Muscle layer of colon (tissue), 2 donors: ENCODE measurements around the gene ACVR1B.

Source experiments
- H3K27ac ChIP-seq: one replicate; pipeline ENCODE4 v1.7.0; 2013; ENCODE audit warnings: low read depth, mild to moderate bottlenecking, low read length, moderate library complexity
- H3K27me3 ChIP-seq, 2 donors: one replicate each; pipeline ENCODE4 v1.7.0; 2013; ENCODE audit warnings: low read length in 2 of 2, mild to moderate bottlenecking in 2 of 2; ENCODE audit not compliant: insufficient read depth in 2 of 2, control insufficient read depth in 1 of 2
- H3K36me3 ChIP-seq: one replicate; pipeline ENCODE4 v1.7.0; 2013; ENCODE audit warnings: mild to moderate bottlenecking, low read length; ENCODE audit not compliant: insufficient read depth
- H3K4me1 ChIP-seq: one replicate; pipeline ENCODE4 v1.7.0; 2013; ENCODE audit warnings: mild to moderate bottlenecking, low read length; ENCODE audit not compliant: insufficient read depth
- H3K4me3 ChIP-seq, 2 donors: one replicate each; pipeline ENCODE4 v1.7.0; 2013; ENCODE audit warnings: low read length in 2 of 2, low read depth in 1 of 2, mild to moderate bottlenecking in 1 of 2, moderate library complexity in 1 of 2
- H3K9ac ChIP-seq: one replicate; pipeline ENCODE4 v1.7.0; 2013; ENCODE audit warnings: low read length
- H3K9me3 ChIP-seq: one replicate; pipeline ENCODE4 v1.7.0; 2013; ENCODE audit warnings: mild to moderate bottlenecking, low read length
- donor health status: abdominal sarcoma.
- donor health status: Adenocarcinoma of cecum.

The ACVR1B gene

DNA sequence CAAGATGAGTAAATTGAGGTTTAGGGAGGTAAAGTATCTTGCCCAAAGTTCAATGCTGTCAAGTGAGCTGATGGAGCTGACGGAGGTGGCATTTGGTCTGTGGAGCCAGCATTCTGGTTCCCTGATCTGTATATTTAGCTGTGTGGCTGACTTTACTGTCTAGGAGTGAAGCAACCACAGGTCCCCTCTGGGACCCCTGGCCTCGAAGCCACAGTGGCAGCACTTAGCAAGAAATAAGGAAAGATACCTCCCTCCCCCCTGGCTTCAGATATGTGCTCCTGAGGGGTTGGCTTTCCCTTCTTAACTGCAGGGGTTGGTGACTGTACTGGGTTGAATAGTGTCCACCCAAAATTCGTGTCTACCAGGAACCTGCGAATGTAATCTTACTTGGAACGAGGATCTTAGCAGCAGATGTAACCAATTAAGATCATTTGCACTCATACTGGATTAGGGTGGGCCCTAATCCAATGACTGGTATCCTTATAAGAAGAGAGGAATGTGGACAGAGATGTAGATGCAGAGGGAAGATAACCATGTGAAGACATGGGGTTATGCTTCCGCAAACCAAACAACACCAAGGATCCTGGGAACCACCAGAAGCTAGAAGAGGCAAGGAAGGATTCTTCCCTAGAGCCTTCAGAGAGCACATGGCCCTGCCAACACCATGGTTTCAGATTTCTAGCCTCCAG is 2.0 kb upstream of the ACVR1B start:
- Histone ChIP-seq H3K9ac (no peak overlapping the region), H3K36me3 (no peaks in the 10 kb centered on the region), H3K27ac (no peak overlapping the region), H3K9me3 (no peaks in the 10 kb centered on the region), H3K4me3 (no peak overlapping the region), H3K4me1 (peaks cover 17% of the 10 kb centered on the region), H3K27me3 (no peaks in the 10 kb centered on the region)

DNA sequence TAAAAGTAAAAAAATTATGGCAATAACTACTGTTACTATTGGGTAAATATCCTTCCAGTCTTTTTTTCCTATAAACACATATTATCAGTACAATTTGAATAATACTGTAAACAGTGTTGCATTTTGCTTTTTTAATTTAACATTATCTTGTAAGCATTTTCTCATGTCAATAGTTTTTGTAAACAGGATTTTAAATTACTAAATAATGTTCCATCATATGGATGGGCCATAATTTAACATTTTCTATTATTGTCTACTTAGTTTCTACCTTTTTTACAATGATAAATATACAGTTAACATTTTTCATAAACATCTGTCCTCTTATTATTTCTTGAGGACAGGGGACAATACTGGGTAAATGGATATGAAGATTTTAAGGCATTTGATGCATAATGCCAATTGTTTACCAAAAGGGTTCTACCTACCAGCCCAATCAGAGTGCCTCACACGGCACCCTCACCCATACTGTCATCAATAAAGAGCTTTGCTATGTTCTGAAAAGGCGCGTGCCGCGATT is 759 bp upstream of the ACVR1B start:
- H3K9ac ChIP-seq = no peak overlapping the region
- H3K27ac ChIP-seq = peak overlapping the region; percentile 49
- no peaks in the 10 kb centered on the region for H3K27me3 ChIP-seq
- H3K4me3 ChIP-seq = peak overlapping the region; percentile 54 to 78
- H3K36me3 ChIP-seq = no peaks in the 10 kb centered on the region
- H3K9me3 ChIP-seq = no peaks in the 10 kb centered on the region
- peaks cover 29% of the 10 kb centered on the region for H3K4me1 ChIP-seq

DNA sequence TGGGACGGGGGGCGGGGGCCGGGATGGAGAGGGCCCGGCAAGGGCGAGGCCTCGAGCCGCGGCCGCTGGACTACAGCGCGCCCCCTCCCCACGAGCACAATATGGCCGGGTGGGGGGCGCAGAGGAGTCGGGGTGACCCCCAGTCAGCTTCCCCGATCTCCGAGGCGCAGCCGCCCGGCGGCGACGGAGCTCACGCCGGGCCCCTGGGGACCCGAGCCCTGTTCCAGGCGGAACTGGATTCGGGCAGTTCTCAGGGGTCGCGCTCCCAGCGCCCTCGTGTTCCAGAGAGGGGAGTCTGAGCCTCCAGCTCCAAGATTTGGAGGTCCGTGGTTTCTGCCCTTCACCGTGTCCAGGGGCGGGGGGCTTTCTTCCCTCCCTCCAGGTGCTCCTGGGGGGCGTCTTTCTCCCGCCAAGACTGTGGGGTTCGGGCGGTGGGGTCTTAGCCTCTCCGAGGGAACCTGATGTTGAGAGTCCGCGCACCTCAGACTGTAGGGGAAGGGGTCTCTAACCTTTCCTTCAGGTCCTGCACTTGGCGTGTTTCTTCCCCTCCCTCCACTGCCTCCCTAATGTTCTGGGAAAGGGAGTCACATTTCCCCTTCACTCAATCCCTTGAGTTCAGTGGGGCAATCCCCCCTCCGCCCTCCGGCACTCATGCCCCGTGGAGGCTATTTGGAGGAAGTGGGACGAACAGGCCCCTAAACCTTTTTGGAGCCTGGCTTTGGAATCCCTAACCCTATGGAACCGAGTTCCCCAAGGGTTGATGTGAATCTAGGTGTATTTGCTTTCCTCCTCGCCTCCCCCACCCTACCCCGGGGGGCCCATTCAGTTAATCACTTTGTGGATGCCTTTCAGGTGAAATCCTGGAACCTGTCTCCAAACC is 584 bp downstream of the ACVR1B start:
- H3K4me1 ChIP-seq = peaks cover 29% of the 10 kb centered on the region
- H3K36me3 ChIP-seq = no peaks in the 10 kb centered on the region
- H3K9me3 ChIP-seq = no peaks in the 10 kb centered on the region
- peak overlapping the region; percentile 86 for H3K27ac ChIP-seq
- peak overlapping the region; percentile 80 to 87 for H3K4me3 ChIP-seq
- H3K27me3 ChIP-seq = no peaks in the 10 kb centered on the region
- H3K9ac ChIP-seq = peak overlapping the region; percentile 88

DNA sequence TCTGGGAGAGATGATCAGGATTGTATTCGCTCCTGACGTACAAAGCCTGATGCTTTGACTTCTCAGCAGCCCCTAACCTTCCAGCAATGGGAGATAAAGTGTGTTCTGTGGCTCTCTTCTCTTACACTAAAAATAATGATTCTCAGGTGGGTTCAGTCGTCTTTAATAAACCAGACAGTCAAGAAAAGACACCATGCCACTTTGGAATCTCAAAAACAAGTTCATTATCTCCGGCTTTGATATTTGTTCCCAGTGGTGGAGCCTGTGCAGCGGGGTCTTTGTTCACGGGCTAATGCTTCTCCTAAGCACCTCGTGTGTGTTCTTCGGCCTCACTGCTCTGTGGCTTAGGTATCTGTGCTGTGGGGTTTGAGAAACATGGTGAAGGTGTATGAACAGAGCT is 1.6 kb downstream of the ACVR1B start:
- no peaks in the 10 kb centered on the region for H3K9me3 ChIP-seq
- peaks cover 34% of the 10 kb centered on the region for H3K4me1 ChIP-seq
- H3K4me3 ChIP-seq = peak overlapping the region in 1 of 2 donors; percentile 24
- H3K9ac ChIP-seq = no peak overlapping the region
- no peak overlapping the region for H3K27ac ChIP-seq
- no peaks in the 10 kb centered on the region for H3K36me3 ChIP-seq
- no peaks in the 10 kb centered on the region for H3K27me3 ChIP-seq

DNA sequence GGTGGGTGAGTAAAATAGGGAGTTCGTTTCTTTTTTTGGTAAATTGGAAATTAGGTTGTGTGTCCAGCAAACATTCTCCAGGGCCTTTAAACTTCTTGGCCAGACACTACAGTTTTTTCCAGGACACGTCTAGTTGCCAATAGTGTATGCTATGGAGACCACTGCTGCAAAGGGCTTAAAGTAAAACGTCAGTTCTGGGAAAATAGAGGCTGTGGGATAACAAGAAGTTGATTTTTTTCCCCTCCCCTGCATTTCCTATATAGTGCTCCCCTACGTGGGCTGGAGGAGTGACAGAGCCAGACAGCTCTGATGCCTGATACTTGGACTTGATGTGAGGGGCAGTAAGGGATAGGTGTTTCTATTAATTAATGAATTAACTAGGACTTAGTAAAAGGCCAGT is 2.4 kb downstream of the ACVR1B start:
- Histone ChIP-seq H3K27ac (peak overlapping the region; percentile 52), H3K27me3 (no peaks in the 10 kb centered on the region), H3K4me3 (no peak overlapping the region), H3K9ac (no peak overlapping the region), H3K36me3 (no peaks in the 10 kb centered on the region), H3K4me1 (peaks cover 34% of the 10 kb centered on the region), H3K9me3 (no peaks in the 10 kb centered on the region)

DNA sequence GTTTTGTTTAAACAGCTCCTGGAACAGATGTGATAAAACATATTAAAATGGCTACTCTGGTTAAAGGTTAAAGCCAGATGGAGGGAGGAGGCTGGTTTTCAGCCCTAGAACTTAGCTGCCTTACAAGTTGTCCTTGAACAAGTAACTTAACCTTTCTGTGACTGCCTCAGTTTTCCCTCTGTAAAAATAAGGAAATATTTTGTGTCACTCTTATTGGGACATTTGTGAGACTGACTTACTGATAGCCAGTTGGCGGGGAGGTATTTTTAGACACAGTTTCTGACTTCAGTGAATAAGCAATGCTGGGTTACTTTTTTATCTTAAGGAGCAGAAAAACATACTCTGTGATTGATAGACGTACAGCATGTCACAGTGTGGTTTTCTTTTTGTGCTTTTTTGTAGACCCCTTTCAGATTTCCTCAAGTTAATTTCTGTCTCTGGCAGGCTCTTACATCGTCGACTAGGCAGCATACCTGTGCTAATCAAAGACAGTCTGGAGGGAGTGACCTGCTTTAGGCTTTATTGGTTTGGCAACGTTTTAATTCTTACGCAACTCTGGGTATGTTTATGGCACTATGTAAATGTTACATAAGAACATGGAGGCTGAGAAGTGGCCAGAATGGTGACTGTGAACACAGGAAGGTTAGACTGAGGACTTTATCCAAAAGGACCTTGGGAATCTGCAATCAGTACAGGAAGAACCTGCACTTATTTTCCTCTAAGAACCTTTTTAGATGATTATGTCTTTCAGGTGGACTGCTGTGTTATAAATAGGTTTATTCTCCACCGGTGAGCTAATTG is 3.3 kb downstream of the ACVR1B start:
- Histone ChIP-seq H3K27ac (no peak overlapping the region), H3K4me3 (no peak overlapping the region), H3K4me1 (peaks cover 34% of the 10 kb centered on the region), H3K9me3 (no peaks in the 10 kb centered on the region), H3K27me3 (no peaks in the 10 kb centered on the region), H3K36me3 (no peaks in the 10 kb centered on the region), H3K9ac (no peak overlapping the region)

DNA sequence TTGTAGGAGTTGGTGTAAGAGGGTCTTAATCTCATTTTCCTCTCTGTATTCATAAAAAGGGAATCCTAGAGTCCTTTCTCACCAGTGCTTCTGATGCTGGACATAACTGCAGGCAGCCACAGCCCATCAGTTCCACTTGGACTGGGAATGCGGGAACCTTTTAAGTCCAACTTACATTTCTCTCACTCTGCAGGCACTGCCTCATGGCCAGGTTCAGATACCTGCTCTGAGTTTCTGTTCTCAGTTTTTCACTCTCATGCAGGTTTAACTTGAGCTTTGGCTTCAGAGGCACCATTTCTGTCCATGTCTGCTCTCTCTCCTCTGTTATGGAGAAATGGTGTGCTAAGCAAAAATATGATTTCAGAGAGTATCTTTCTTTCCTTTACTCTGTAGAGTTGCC is 4.2 kb downstream of the ACVR1B start:
- Histone ChIP-seq H3K4me3 (no peak overlapping the region), H3K36me3 (no peaks in the 10 kb centered on the region), H3K4me1 (peaks cover 38% of the 10 kb centered on the region), H3K27me3 (no peaks in the 10 kb centered on the region), H3K27ac (no peak overlapping the region), H3K9ac (no peak overlapping the region), H3K9me3 (no peaks in the 10 kb centered on the region)

DNA sequence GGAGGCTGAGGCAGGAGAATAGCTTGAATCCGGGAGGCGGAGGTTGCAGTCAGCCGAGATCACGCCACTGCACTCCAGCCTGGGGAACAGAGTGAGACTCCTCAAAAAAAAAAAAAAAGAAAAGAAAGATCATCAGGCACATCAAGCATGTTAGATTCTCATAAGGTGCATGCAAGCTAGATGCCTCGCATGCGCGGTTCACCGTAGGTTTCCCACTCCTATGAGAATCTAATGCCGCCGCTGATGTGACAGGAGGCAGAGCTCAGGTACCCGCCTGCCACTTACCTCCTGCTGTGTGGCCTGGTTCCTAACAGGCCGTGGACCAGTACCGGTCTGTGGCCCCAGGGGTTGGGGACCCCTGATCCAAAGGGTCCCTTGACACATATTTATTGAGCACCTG is 7.0 kb downstream of the ACVR1B start:
- Histone ChIP-seq H3K27me3 (no peaks in the 10 kb centered on the region), H3K4me1 (peaks cover 34% of the 10 kb centered on the region), H3K36me3 (no peaks in the 10 kb centered on the region), H3K9ac (no peak overlapping the region), H3K4me3 (no peak overlapping the region), H3K9me3 (no peaks in the 10 kb centered on the region), H3K27ac (no peak overlapping the region)

DNA sequence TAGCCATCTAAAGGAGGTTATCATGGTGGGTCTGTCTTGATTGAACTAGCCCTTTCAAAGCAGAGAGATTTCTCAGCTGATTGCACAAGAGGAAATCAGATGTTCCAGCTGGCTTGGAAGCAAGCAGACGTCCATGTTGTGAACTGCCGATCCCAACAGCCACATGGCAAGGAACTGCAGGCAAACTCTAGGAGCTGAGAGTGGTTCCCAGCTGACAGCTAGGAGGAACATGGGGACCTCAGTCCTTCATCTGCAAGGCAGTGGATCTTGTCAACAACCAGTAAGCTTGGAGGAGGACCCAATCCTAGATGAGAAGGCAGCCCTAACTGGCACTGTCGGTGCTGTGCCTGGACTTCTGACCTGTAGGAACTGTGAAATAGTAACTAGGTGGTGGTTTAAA is 7.7 kb downstream of the ACVR1B start:
- H3K4me3 ChIP-seq = no peak overlapping the region
- H3K27ac ChIP-seq = no peak overlapping the region
- no peaks in the 10 kb centered on the region for H3K27me3 ChIP-seq
- H3K36me3 ChIP-seq = no peaks in the 10 kb centered on the region
- H3K4me1 ChIP-seq = peaks cover 27% of the 10 kb centered on the region
- H3K9me3 ChIP-seq = no peaks in the 10 kb centered on the region
- no peak overlapping the region for H3K9ac ChIP-seq

DNA sequence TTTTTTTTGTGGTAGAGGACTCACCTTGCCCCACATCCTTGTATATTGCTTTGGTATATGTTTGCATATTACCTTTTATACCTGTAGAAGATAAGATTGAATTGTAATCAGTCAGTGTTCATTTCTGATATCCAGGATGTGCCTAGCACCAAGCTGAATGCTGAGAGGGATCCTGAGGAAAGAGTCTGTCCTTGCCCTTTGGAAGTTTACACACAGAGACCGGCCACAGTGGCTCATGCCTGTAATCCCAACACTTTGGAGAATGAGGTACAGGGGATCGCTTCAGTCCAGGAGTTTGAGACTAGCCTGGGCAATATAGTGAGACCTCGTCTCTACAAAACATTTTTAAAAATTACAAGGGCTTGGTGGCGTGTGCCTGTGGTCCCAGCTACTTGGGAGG is 8.4 kb downstream of the ACVR1B start:
- Histone ChIP-seq H3K4me1 (peaks cover 20% of the 10 kb centered on the region), H3K9ac (no peak overlapping the region), H3K4me3 (no peak overlapping the region), H3K27me3 (no peaks in the 10 kb centered on the region), H3K27ac (no peak overlapping the region), H3K9me3 (no peaks in the 10 kb centered on the region), H3K36me3 (no peaks in the 10 kb centered on the region)

DNA sequence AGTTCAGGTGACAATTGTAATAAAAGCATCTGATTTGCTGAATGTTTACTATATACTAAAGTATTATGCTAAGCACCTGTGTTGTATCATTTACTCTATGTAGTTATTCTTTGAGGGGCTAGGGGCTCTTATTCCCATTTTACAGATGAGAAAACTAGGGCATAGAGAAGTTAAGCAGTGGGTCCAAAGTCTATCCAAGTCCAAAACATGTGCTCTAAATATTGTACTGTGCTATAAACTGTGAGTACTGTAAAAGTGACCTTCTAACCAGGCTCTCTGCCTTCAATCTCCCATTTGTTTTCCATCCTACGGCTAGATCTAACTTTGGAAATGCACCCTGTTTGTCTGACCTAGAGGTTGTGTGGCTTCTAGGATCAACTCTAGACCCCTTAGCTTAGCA is 9.0 kb downstream of the ACVR1B start:
- Histone ChIP-seq H3K9me3 (no peaks in the 10 kb centered on the region), H3K27me3 (no peaks in the 10 kb centered on the region), H3K4me1 (peaks cover 14% of the 10 kb centered on the region), H3K27ac (no peak overlapping the region), H3K36me3 (no peaks in the 10 kb centered on the region), H3K9ac (no peak overlapping the region), H3K4me3 (no peak overlapping the region)
